HepG2 (cell line): ENCODE data around the gene C2CD3.

ENCODE experiments used
- KLF11 ChIP-seq: IDR thresholded peaks from 2 replicates; pipeline ENCODE4 v1.6.1; 2016; ENCODE audit warnings: missing compliant biosample characterization
- NFYB ChIP-seq: sonication (generic); formaldehyde crosslinking; IDR thresholded peaks from 2 replicates; pipeline ENCODE4 v1.4.0; 2020; ENCODE audit warnings: missing genetic modification reagents
- PHB2 ChIP-seq: fragments of 450-650 bp; IDR thresholded peaks from 2 replicates; pipeline ENCODE4 v1.6.1; 2018; ENCODE audit not compliant: partially characterized antibody
- POLR2A ChIP-seq, 2 experiments: IDR thresholded peaks; 2 replicates each; pipeline ENCODE4 v1.6.1; 2011; ENCODE audit warnings: low read depth in 2 of 2, low read length in 2 of 2, mild to moderate bottlenecking in 1 of 2, moderate library complexity in 1 of 2; ENCODE audit not compliant: insufficient read depth in 1 of 2
- SMAD1 ChIP-seq: sonication (generic); formaldehyde crosslinking; IDR thresholded peaks from 2 replicates; pipeline ENCODE4 v1.4.0; 2020; ENCODE audit warnings: missing genetic modification reagents, low read depth, mild to moderate bottlenecking, borderline replicate concordance
- TP53 ChIP-seq: sonication (generic); formaldehyde crosslinking; conservative IDR thresholded peaks from 2 replicates; pipeline ENCODE4 v1.4.0; 2020; ENCODE audit warnings: missing genetic modification reagents
- TF ChIP-seq, protein P1 (sequence below): sonication (generic); formaldehyde crosslinking; IDR thresholded peaks from 2 replicates; pipeline ENCODE4 v1.5.0; 2020; ENCODE audit warnings: mild to moderate bottlenecking, missing genetic modification reagents, moderate library complexity
- TF ChIP-seq, protein P2 (sequence below): sonication (generic); formaldehyde crosslinking; IDR thresholded peaks from 2 replicates; pipeline ENCODE4 v1.8.1; 2023; ENCODE audit warnings: mild to moderate bottlenecking, missing genetic modification reagents, borderline replicate concordance
- TF ChIP-seq, protein P3 (sequence below): sonication (generic); formaldehyde crosslinking; IDR thresholded peaks from 2 replicates; pipeline ENCODE4 v1.4.0; 2020; ENCODE audit warnings: mild to moderate bottlenecking, missing genetic modification reagents

DNA sequence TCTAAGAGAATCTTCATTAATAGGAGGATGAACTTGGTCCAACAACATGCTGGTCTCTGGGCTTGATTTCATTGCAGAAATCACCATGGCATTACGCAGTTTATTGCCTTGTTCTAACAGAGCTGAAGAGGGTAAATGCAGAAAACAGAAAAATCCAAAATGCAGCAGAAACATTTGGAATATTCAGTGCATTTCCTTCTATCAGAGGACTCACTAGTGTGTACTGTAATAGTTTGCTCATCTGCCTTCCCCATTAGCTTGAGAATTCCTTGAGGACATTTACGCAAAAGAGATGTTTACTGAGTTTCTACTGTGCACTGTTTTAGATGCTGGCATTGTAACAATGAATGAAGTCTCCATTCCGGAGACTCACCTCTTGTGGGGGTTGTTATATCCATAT is 37.4 kb downstream of the C2CD3 start:
- TF ChIP-seq PHB2 (no peak), SMAD1 (CRISPR knock-in tag) (no peak), NFYB (CRISPR knock-in tag) (no peak), TP53 (CRISPR knock-in tag) (no peak), KLF11 (CRISPR knock-in tag) (no peak), POLR2A (IDR thresholded peaks at IDR 0.05; ENCODE audit: insufficient read depth in 1 of 2, low read depth in 2 of 2, low read length in 2 of 2) (no peak)
- TF ChIP-seq, protein P1, sequence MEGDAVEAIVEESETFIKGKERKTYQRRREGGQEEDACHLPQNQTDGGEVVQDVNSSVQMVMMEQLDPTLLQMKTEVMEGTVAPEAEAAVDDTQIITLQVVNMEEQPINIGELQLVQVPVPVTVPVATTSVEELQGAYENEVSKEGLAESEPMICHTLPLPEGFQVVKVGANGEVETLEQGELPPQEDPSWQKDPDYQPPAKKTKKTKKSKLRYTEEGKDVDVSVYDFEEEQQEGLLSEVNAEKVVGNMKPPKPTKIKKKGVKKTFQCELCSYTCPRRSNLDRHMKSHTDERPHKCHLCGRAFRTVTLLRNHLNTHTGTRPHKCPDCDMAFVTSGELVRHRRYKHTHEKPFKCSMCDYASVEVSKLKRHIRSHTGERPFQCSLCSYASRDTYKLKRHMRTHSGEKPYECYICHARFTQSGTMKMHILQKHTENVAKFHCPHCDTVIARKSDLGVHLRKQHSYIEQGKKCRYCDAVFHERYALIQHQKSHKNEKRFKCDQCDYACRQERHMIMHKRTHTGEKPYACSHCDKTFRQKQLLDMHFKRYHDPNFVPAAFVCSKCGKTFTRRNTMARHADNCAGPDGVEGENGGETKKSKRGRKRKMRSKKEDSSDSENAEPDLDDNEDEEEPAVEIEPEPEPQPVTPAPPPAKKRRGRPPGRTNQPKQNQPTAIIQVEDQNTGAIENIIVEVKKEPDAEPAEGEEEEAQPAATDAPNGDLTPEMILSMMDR, result no peak
- TF ChIP-seq, protein P2, sequence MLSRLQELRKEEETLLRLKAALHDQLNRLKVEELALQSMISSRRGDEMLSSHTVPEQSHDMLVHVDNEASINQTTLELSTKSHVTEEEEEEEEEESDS (CRISPR knock-in tag), result no peak
- TF ChIP-seq, protein P3, sequence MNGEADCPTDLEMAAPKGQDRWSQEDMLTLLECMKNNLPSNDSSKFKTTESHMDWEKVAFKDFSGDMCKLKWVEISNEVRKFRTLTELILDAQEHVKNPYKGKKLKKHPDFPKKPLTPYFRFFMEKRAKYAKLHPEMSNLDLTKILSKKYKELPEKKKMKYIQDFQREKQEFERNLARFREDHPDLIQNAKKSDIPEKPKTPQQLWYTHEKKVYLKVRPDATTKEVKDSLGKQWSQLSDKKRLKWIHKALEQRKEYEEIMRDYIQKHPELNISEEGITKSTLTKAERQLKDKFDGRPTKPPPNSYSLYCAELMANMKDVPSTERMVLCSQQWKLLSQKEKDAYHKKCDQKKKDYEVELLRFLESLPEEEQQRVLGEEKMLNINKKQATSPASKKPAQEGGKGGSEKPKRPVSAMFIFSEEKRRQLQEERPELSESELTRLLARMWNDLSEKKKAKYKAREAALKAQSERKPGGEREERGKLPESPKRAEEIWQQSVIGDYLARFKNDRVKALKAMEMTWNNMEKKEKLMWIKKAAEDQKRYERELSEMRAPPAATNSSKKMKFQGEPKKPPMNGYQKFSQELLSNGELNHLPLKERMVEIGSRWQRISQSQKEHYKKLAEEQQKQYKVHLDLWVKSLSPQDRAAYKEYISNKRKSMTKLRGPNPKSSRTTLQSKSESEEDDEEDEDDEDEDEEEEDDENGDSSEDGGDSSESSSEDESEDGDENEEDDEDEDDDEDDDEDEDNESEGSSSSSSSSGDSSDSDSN, result no peak
